ENCODE results near the gene SLC6A18.

DNA sequence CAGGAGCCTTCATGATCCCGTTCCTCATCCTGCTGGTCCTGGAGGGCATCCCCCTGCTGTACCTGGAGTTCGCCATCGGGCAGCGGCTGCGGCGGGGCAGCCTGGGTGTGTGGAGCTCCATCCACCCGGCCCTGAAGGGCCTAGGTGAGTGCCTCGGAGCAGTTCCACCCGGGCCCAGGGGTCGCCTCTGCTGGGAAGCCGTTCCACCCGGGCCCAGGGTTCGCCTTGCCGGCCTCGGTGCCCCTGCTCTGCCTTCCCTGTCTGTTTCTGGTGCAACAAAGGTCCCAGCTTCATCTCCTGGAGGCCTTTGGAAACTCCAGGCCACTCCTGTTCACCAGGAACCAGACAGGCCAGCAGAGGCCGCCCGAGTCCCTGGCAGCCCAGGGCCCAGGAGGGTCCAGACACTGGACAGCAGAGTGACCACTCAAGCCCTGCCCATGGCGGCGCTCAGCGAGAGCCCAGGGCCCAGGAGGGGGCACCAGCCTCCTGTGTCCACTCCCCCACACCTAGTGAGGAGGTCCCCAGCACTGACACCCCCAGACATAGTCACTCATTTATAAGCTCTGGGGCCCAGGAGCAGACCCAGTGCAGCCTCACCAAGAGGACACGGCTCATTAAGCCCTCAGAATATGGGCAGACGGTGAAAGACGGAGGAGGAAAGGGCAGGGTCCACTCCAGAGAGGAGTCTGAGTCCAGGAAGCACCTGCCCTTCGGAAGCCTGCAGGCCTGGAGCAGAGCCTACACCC, 16.3 kb upstream of the SLC6A18 start:
- TF ChIP-seq TAF1 (IDR thresholded peaks at IDR 0.05; ENCODE audit: low read depth, low read length) (no peak), POLR2A (IDR thresholded peaks at IDR 0.05; ENCODE audit: low read depth, low read length) (no peak), POLR2AphosphoS5 (IDR thresholded peaks at IDR 0.05; ENCODE audit: low read depth, low read length) (no peak), SPI1 (IDR thresholded peaks at IDR 0.05; ENCODE audit: low read depth, low read length) (no peak), PAX5 (IDR thresholded peaks at IDR 0.05; ENCODE audit: insufficient read depth, low read length, severe bottlenecking) (no peak), POU2F2 (IDR thresholded peaks at IDR 0.05; ENCODE audit: low read depth, low read length) (no peak)
